SK-N-SH treated with all-trans-retinoic acid at 6 μM for 48 hours (cell line): ENCODE data around the gene F2.

Experiments used
- CREB5 ChIP-seq: fragments of 250-450 bp; sonication (Bioruptor Pico); IDR thresholded peaks from 2 replicates; pipeline ENCODE4 v1.5.1; 2020; ENCODE audit warnings: low read depth, mild to moderate bottlenecking, moderate library complexity
- CSDC2 ChIP-seq: fragments of 250-450 bp; sonication (Bioruptor Pico); IDR thresholded peaks from 2 replicates; pipeline ENCODE4 v1.5.0; 2020; ENCODE audit warnings: mild to moderate bottlenecking, moderate library complexity
- GLIS3 ChIP-seq: fragments of 250-450 bp; sonication (Bioruptor Pico); IDR thresholded peaks from 2 replicates; pipeline ENCODE4 v1.5.0; 2020; ENCODE audit warnings: mild to moderate bottlenecking, moderate library complexity
- PPARA ChIP-seq: fragments of 250-450 bp; sonication (Bioruptor Pico); IDR thresholded peaks from 2 replicates; pipeline ENCODE4 v1.5.0; 2020; ENCODE audit warnings: mild to moderate bottlenecking, borderline replicate concordance
- ZC3H10 ChIP-seq: fragments of 250-450 bp; sonication (Bioruptor Pico); IDR thresholded peaks from 2 replicates; pipeline ENCODE4 v1.5.1; 2021; ENCODE audit warnings: mild to moderate bottlenecking, moderate library complexity
- ZFP3 ChIP-seq: fragments of 250-450 bp; sonication (Bioruptor Pico); IDR thresholded peaks from 2 replicates; pipeline ENCODE4 v1.5.0; 2020; ENCODE audit warnings: mild to moderate bottlenecking, moderate library complexity
- TF ChIP-seq, protein P1 (sequence below): fragments of 250-450 bp; sonication (Bioruptor Pico); IDR thresholded peaks from 2 replicates; pipeline ENCODE4 v1.8.0; 2020; ENCODE audit warnings: mild to moderate bottlenecking, moderate library complexity, borderline replicate concordance

GRCh38 chr11:46710821-46711269 is 8.2 kb upstream of the F2 start:
- TF ChIP-seq CREB5 (no peak), ZFP3 (CRISPR knock-in tag) (no peak), CSDC2 (no peak), ZC3H10 (no peak), PPARA (CRISPR knock-in tag) (no peak), GLIS3 (CRISPR knock-in tag) (no peak)
- TF ChIP-seq, protein P1, sequence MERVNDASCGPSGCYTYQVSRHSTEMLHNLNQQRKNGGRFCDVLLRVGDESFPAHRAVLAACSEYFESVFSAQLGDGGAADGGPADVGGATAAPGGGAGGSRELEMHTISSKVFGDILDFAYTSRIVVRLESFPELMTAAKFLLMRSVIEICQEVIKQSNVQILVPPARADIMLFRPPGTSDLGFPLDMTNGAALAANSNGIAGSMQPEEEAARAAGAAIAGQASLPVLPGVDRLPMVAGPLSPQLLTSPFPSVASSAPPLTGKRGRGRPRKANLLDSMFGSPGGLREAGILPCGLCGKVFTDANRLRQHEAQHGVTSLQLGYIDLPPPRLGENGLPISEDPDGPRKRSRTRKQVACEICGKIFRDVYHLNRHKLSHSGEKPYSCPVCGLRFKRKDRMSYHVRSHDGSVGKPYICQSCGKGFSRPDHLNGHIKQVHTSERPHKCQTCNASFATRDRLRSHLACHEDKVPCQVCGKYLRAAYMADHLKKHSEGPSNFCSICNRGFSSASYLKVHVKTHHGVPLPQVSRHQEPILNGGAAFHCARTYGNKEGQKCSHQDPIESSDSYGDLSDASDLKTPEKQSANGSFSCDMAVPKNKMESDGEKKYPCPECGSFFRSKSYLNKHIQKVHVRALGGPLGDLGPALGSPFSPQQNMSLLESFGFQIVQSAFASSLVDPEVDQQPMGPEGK = no peak
